HT1080 (cell line): ENCODE results near the gene EXOSC5. TPM values are rescaled to one million over a fixed set of nuclear protein-coding genes. Genes with fewer than 3 reads are reported as not detected.
"Not testable (repeated sequence)": the region's sequence is repeated elsewhere in the genome, so short reads cannot be mapped to it uniquely, and the experiment has no call there.

Experiments used
- DNase-seq: peaks from one replicate; pipeline ENCODE4 v3.0.0-alpha.2; 2015; ENCODE audit warnings: low read depth
- small RNA-seq: library from RNA; depleted of rRNA; stranded (forward); fragments of <200 nt; gene quantifications from one replicate; pipeline ENCODE3, GENCODE V24; 2014
- total RNA-seq: library from RNA; depleted of rRNA; stranded (reverse); fragments of >200 nt; shearing (Covaris generic); gene quantifications from 2 replicates; pipeline ENCODE4 v1.2.3, GENCODE V29; 2014; rRNA removed

EXOSC5 gene
- total RNA-seq, 1 experiment from 2014 or later, result 64.9 TPM

DNA sequence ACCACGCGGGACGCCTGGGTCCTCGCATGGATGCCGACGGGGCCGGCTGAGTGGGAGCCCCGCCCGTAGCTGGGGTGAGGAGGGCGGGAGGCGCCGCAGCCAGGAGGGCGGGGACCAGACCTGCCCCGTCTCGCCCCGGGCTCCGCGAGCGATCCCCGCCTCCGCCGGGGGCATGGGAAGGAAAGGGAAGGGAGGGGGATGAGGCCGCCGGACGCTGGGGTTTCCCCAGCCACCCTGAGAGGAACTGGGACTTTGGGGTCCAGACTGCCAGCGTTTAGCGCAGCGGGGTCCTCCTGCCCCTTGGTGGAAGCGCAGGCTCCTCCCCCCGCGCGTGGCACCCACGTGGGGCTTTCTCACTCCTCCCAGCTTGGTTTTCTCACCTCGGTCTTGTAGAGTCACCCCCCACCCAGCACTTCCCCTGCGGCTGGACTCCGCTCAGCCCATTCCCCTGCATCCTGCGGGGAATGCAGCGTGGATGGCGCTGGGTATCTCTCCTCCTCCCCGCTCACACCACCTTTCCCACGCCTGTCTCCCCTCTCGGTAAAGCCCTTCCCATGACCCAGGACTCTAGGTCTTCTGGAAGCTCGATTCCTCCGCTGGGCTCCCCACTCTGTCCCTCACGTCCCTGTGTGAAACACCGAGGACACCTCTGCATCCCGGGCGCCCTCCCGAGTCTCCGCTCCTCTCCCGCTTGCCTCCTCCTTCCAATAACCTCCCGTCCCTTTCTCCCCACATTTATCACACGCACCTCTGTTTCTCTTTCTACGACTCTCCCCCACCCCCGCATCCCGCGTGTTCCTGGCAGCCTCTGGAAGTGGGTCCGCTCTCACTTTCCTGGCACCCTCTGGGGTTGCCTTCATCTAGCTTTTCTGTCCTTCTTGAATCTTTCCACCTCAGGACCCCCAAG is 45.6 kb downstream of the EXOSC5 start:
- DNase-seq, result peak; percentile 59

- DNase-seq, result no peak
Measured at GRCh38 chr19:41350735-41351338, 46.3 kb downstream of the EXOSC5 start.

- not testable (repeated sequence) for DNase-seq
Measured at GRCh38 chr19:41346916-41347315, 50.2 kb downstream of the EXOSC5 start.

- DNase-seq, result no peak
Measured at GRCh38 chr19:41344162-41344561, 53.0 kb downstream of the EXOSC5 start.

DNA sequence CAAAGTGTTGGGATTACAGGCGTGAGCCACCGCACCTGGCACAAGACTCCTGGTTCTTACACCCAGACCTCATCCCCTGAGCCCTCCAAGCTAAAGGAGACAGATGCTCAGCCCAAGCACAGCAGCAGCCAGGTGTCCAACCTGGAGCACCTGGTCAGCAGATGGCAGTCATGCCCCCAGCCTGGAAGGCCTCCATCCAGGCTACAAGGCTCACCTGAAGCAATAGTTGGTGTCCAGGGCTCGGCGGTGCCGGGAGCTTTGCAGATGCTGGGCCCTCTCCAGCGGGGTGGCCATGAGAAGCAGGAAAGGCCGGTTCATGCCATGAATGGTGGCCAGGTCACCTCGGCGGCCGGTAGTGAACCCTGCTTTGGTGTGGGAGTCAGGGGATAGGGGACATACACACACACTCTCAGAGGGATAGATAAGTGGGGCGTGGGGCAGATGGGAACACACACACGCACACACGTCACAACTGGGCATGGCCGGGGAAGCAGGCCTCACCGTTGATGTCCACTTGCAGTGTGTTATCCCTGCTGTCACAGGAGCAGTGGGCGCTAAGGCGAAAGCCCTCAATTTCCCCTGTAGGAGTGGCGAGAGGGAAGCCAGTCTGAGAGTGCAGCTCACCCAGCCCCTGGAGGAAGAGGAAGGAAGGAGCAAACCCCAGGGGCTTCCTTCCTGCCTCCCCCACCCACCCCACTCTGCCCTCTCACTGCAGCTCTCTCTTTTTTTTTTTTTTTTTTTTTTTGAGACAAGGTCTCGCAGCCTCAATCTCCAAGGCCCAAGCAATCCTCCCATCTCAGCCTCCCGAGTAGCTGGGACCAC is 55.3 kb downstream of the EXOSC5 start:
- DNase-seq, result no peak

DNA sequence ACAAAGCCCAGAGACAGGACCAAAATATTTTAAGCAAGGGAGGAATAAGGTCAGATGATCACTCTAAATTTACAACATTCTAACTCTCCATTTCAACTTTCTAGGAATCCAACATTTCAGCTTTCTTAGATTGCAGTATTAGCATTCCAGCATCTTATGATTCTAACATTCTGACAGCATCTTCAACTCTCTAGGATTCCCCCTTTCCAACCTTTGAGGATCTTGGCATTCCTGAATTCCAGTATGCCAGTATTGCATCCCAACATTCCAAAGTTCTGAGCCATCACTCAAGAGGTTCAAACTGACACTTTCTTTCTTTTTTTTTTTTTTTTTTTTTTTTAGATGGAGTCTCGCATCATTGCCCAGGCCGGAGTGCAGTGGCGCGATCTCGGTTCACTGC is 57.2 kb downstream of the EXOSC5 start:
- peak; percentile 70 for DNase-seq

Small RNA genes within 50 kb of the gene (small RNA-seq; reads per million reads assigned to genes)
- not detected for gene RF00017

Other genes with a start within 250 kb of the EXOSC5 start
- 1.4 and 1.7 TPM in 2 replicates for gene CYP2S1, start 204.1 kb downstream of the EXOSC5 start, total RNA-seq
- gene AXL, start 178.1 kb downstream of the EXOSC5 start, total RNA-seq, result 613 and 754 TPM in 2 replicates
- 160 and 187 TPM in 2 replicates for gene HNRNPUL1, start 133.0 kb downstream of the EXOSC5 start, total RNA-seq
- 10.0 and 14.3 TPM in 2 replicates for gene CCDC97, start 87.2 kb downstream of the EXOSC5 start, total RNA-seq
- gene TGFB1, start 43.4 kb downstream of the EXOSC5 start, total RNA-seq, result 17.4 and 59.9 TPM in 2 replicates
- gene B9D2, start 33.2 kb downstream of the EXOSC5 start, total RNA-seq, result 6.1 and 9.4 TPM in 2 replicates
- gene TMEM91, start 20.8 kb downstream of the EXOSC5 start, total RNA-seq, result 1.2 and 5.3 TPM in 2 replicates
- 22.7 and 24.2 TPM in 2 replicates for gene BCKDHA, start 459 bp upstream of the EXOSC5 start, total RNA-seq
- not detected in 2 replicates for gene B3GNT8, start 30.0 kb upstream of the EXOSC5 start, total RNA-seq
- 47.1 and 58.0 TPM in 2 replicates for gene DMAC2, start 42.6 kb upstream of the EXOSC5 start, total RNA-seq
- not detected in 2 replicates for gene ERICH4, start 45.8 kb upstream of the EXOSC5 start, total RNA-seq
- gene CEACAM21, start 178.8 kb upstream of the EXOSC5 start, total RNA-seq, result not detected in 2 replicates
- not detected in 2 replicates for gene CEACAM4, start 229.7 kb upstream of the EXOSC5 start, total RNA-seq